ENCODE measurements around the gene AGBL1.

AGBL1 gene

DNA sequence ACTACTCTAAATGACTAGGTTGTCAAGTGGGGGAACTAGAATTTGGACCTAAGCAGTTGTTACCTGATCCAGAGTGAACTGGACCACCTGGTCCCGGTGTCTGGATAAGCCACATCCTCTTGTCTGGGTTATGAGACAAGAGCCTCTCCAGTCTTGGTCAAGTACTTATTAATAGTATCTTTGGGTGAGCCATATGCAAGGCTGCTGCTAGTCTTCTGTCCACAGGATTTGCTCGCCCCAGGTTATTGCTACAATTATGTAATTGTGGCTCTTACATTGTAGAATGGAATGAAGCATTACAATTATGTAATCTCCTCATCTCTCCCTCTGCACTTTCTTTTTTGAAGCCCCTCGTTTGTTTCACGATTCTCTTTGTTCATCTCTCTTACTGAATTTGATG is 24.0 kb upstream of the AGBL1 start:
- H3K36me3 ChIP-seq (ENCODE audit: low read length): no peaks in the 10 kb centered on the region
- no peaks in the 10 kb centered on the region for H3F3A ChIP-seq (ENCODE audit: insufficient read depth)
- H3K79me2 ChIP-seq (ENCODE audit: insufficient read depth, low read length): no peaks in the 10 kb centered on the region
- H3K9ac ChIP-seq (ENCODE audit: low read length): no peak overlapping the region
- H3K9me2 ChIP-seq (replicated peaks; ENCODE audit: insufficient read depth, low read length): no peaks in the 10 kb centered on the region
- no peaks in the 10 kb centered on the region for H3K9me3 ChIP-seq (ENCODE audit: insufficient read depth, low read length)
- no peaks in the 10 kb centered on the region for H3K27me3 ChIP-seq (ENCODE audit: low read length)
- H3K27ac ChIP-seq (ENCODE audit: low read depth, low read length): no peak overlapping the region
- H4K20me1 ChIP-seq (ENCODE audit: low read depth, low read length): no peaks in the 10 kb centered on the region
- no peak overlapping the region for H2AFZ ChIP-seq (ENCODE audit: low read depth, low read length, severe bottlenecking)
- no peak overlapping the region for H3K4me3 ChIP-seq (ENCODE audit: insufficient read depth, low read length, poor library complexity, severe bottlenecking)
- no peak for TF ChIP-seq EZH2phosphoT487 (conservative IDR thresholded peaks at IDR 0.05; ENCODE audit: low read length)
- TF ChIP-seq, protein P1, sequence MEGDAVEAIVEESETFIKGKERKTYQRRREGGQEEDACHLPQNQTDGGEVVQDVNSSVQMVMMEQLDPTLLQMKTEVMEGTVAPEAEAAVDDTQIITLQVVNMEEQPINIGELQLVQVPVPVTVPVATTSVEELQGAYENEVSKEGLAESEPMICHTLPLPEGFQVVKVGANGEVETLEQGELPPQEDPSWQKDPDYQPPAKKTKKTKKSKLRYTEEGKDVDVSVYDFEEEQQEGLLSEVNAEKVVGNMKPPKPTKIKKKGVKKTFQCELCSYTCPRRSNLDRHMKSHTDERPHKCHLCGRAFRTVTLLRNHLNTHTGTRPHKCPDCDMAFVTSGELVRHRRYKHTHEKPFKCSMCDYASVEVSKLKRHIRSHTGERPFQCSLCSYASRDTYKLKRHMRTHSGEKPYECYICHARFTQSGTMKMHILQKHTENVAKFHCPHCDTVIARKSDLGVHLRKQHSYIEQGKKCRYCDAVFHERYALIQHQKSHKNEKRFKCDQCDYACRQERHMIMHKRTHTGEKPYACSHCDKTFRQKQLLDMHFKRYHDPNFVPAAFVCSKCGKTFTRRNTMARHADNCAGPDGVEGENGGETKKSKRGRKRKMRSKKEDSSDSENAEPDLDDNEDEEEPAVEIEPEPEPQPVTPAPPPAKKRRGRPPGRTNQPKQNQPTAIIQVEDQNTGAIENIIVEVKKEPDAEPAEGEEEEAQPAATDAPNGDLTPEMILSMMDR (IDR thresholded peaks at IDR 0.05; ENCODE audit: insufficient read depth, low read length, poor library complexity, severe bottlenecking): no peak
- H3K4me2 ChIP-seq (ENCODE audit: low read depth, low read length, poor library complexity, severe bottlenecking): no peak overlapping the region

DNA sequence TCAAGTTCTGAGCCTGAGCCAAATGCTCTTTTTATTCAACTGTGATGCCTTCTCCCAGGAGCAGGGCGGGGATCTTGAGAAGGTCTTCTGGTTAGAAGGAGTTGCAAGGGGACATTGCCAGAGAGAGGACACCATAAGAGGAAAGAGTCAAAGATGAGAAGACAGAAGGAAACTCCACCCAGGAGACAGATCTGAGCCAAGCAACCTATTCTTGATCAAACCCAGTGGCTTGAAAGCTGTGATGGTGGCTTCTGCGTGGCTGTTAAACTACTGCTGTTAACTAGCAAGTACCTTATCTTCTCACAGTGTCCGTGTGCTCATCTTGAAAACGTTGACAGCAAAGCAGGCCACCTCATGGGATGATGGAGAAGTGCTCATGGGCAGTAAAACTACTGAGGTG is 19.8 kb upstream of the AGBL1 start:
- Histone ChIP-seq H3K9ac (ENCODE audit: low read length) (no peak overlapping the region), H3K27ac (ENCODE audit: low read depth, low read length) (no peak overlapping the region), H3K4me3 (ENCODE audit: insufficient read depth, low read length, poor library complexity, severe bottlenecking) (no peak overlapping the region), H3K9me2 (replicated peaks; ENCODE audit: insufficient read depth, low read length) (no peaks in the 10 kb centered on the region), H3K79me2 (ENCODE audit: insufficient read depth, low read length) (no peaks in the 10 kb centered on the region), H3K27me3 (ENCODE audit: low read length) (no peaks in the 10 kb centered on the region), H2AFZ (ENCODE audit: low read depth, low read length, severe bottlenecking) (no peak overlapping the region), H3K9me3 (ENCODE audit: insufficient read depth, low read length) (no peaks in the 10 kb centered on the region), H3K4me2 (ENCODE audit: low read depth, low read length, poor library complexity, severe bottlenecking) (no peak overlapping the region), H3F3A (ENCODE audit: insufficient read depth) (no peaks in the 10 kb centered on the region), H4K20me1 (ENCODE audit: low read depth, low read length) (no peaks in the 10 kb centered on the region), H3K36me3 (ENCODE audit: low read length) (no peaks in the 10 kb centered on the region)
- TF ChIP-seq, protein P1 (IDR thresholded peaks at IDR 0.05; ENCODE audit: insufficient read depth, low read length, poor library complexity, severe bottlenecking): no peak
- no peak for TF ChIP-seq EZH2phosphoT487 (conservative IDR thresholded peaks at IDR 0.05; ENCODE audit: low read length)

DNA sequence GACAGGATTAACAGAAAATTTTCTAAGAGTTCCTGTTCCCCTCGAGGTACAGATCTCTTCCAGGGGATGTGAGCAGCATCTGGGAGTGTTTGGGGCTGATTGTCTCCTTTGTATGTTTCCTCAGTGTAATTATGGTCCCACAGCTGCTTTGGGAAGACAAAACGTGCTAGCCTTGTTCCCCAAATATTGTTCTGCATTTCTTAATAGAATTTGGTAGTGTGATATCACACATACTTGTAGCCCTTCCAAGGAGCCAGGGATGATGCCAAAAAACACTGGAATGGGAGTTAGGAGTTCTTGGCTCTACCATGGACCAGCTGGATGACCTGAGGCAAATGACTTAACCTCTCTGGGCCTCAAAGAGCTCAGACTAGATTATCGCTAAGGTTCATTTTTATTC is 19.0 kb upstream of the AGBL1 start:
- no peak overlapping the region for H2AFZ ChIP-seq (ENCODE audit: low read depth, low read length, severe bottlenecking)
- no peak overlapping the region for H3K4me2 ChIP-seq (ENCODE audit: low read depth, low read length, poor library complexity, severe bottlenecking)
- H3K79me2 ChIP-seq (ENCODE audit: insufficient read depth, low read length): no peaks in the 10 kb centered on the region
- no peaks in the 10 kb centered on the region for H3F3A ChIP-seq (ENCODE audit: insufficient read depth)
- no peaks in the 10 kb centered on the region for H3K9me3 ChIP-seq (ENCODE audit: insufficient read depth, low read length)
- no peak overlapping the region for H3K4me3 ChIP-seq (ENCODE audit: insufficient read depth, low read length, poor library complexity, severe bottlenecking)
- no peaks in the 10 kb centered on the region for H3K9me2 ChIP-seq (replicated peaks; ENCODE audit: insufficient read depth, low read length)
- TF ChIP-seq, protein P1 (IDR thresholded peaks at IDR 0.05; ENCODE audit: insufficient read depth, low read length, poor library complexity, severe bottlenecking): no peak
- TF ChIP-seq EZH2phosphoT487 (conservative IDR thresholded peaks at IDR 0.05; ENCODE audit: low read length): no peak
- H3K27me3 ChIP-seq (ENCODE audit: low read length): no peaks in the 10 kb centered on the region
- no peak overlapping the region for H3K9ac ChIP-seq (ENCODE audit: low read length)
- no peak overlapping the region for H3K27ac ChIP-seq (ENCODE audit: low read depth, low read length)
- no peaks in the 10 kb centered on the region for H3K36me3 ChIP-seq (ENCODE audit: low read length)
- no peaks in the 10 kb centered on the region for H4K20me1 ChIP-seq (ENCODE audit: low read depth, low read length)

Measured in SU-DHL-6 (cell line).